Measurements from ENCODE around the gene PKDREJ.
"Not testable (repeated sequence)": the region's sequence is repeated elsewhere in the genome, so short reads cannot be mapped to it uniquely, and the experiment has no call there.

PKDREJ gene

GRCh38 chr22:46287873-46288751, 25.0 kb upstream of the PKDREJ start:
- DNase-seq, result no peak

DNA sequence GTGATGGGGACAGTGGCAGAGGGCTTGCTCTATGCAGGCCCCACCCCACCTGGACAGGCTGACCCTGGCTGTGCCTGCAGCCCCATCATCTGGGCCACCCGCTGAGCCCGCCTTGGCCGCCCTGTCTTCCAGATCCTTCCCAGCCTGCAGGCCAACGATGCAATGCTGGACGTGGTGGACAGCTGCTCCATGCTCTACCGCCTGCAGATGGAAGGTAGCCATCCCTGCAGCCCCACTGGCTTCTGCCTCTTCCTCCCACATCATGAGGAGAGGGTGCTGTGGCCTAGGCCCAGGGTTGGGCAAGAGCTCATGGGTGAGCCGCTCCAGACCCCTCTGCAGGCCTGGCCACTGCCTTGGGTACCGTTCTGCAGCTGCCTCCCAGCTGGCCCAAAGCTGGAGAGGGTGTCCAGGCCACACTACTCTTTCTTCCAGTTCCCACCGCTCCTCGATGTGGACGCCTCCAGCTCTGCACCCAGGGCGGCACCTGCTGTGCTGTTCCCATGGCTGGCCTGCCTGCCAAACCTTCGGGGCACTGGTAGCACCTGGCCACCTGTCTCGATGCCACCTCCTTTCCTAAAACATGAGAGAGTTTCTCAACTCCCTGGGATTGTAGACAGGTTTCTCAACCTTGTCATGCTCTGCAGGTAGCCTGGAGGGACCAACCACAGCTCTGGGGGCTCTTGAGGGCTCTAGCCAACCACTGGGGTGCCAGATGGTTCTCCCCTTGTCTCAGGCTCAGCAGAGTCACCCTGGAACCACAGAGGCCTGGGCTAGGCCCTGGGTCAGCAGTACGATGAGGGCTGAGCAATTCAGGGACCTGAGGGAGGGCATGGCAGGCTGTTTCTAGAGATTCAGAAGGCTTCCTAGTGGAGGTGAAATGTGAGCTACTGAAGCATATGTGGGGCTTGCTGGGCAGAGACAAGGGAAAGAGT, 24.1 kb upstream of the PKDREJ start:
- DNase-seq, result no peak

GRCh38 chr22:46286006-46286405, 22.9 kb upstream of the PKDREJ start:
- no peak for DNase-seq

DNA sequence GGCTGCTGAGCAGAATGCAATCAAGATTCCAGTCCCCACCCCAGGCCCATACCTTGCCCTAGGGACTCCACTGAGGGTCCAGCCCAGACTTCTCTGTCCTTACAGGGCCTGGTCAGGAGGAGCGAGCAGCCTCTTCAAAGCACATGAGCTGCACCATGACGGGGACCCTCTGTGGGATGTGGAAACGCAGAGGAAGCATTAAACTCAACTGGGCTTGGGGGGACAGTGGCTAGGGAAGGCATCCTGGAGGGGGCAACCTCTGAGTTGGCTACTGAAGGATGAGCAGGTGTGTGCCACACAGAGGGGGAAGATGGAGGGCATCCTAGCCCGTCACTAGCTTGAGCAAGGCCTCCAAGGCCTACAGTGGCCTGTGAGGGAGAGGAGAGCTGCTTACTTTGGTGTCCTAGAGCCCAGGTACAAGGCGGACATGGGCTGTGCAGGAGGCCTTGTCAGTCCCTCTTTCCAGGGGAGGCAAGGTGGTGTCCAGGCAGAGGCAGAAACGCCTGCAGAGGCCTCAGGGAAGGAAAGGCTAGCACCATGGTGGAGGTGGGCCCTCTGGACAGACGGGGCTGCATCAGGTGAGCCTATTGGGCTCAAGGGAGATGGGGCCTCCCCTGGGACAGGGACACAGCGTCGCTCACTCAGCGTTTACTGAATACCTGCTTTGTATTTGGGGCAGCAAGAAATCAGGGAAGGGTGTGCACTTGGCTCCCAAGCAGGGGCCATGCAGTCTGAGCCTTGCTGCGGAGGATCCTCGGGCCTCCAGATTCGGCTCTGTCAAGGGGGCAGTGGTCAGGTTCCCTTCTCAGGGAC, 18.9 kb upstream of the PKDREJ start:
- no peak for DNase-seq

DNA sequence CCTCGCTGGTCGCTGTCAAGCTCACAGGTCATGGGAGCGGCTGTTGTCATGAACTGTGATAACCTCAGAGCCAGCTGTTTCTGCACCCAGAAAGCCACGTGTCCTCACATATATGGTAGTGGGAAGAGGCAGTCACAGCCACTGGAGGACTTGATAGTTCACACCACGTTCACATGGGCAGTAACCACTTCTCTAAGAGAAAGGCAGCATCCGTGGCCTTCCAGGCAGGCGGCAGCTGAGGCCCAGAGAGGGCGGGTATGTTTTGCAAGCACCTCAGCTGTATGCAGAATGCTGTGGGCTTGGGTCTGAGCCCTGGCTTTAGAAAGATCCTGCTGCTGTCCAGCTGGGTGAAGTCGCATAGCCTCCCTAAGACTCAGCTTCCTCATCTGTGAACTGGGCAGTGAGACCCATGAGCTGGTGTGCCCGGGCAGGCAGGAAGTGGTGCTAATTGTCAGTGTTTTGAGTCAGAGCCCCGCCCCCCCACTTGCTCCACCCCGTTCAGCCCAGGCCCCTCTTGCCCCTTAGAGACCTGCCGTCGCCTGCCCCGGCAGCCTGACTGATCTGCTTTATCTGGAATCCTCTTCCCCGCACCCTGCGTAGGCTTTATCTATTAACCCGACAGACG, 18.0 kb upstream of the PKDREJ start:
- no peak for DNase-seq

GRCh38 chr22:46280063-46280817, 17.1 kb upstream of the PKDREJ start:
- DNase-seq, result no peak

DNA sequence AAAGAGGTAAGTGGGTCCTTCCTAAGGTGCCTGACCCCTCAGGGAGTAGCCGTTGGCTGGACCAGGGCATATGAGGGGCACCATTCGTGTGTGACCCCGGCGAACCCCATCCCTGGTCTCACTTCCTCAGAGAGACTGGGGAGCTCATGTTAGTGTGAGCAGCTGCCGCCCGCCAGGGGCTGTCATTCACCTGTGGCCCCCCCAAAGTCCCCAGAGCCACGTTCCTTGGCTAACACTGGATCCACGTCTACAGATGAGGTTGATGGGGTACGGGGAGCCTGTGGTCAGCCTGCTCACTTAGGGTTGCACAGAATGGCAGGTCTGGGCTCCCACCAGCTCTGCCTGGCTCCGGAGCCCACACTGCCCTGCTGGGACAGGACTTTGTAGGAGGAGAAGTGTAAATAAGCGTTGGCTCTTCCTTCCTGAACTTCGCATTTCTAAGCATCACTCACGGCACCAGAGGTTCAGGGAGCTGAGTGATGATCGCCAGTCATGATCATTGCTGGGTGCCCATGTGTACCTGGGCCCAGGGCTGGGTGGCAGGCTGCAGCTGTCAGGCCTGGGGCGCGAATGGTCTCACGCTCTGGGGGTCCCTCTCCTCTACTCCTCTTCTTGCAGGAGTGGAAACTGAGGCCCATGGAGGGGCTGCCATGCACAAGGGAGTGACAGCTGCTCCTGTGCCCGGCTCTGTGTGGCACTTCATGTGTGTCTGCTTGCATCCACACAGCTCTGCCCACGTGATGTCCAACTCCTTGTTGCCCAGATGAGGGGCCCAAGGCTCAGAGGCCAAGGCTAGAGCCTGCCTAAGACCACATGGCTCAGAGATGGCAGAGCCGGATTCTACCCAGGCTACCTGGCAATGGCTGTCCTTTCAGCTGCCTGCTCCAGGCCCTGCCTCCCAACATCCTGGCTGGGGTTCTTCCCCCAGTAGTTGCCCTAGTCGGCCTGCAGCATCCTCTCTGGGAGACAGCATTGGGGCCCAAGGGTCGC, 15.8 kb upstream of the PKDREJ start:
- DNase-seq, result no peak

GRCh38 chr22:46276563-46276962, 13.4 kb upstream of the PKDREJ start:
- no peak for DNase-seq

- no peak for DNase-seq
These were observed 12.4 kb upstream of the PKDREJ start for GRCh38 chr22:46275455-46276122.

- no peak for DNase-seq
These were observed 11.2 kb upstream of the PKDREJ start for GRCh38 chr22:46274381-46274780.

GRCh38 chr22:46273432-46274148, 10.4 kb upstream of the PKDREJ start:
- no peak for DNase-seq

GRCh38 chr22:46272762-46273431, 9.8 kb upstream of the PKDREJ start:
- no peak for DNase-seq

GRCh38 chr22:46272196-46272595, 9.1 kb upstream of the PKDREJ start:
- DNase-seq, result no peak

DNA sequence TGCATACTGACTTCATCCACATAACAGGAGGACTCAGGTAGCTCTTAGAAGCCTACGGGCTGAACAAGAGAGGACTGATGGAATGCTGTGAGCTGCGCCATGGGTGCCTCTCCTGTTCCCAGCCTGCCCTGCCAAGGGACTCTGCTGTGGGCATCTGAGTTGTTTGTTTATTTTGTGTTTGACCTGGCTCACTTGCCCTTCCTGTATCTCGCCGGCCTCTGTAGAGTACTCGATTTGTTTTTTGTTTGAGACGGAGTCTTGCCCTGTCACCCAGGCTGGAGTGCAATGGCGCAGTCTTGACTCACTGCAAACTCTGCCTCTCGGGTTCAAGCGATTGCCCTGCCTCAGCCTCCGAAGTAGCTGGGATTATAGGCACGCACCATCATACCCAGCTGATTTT, 6.4 kb upstream of the PKDREJ start:
- no peak for DNase-seq

DNA sequence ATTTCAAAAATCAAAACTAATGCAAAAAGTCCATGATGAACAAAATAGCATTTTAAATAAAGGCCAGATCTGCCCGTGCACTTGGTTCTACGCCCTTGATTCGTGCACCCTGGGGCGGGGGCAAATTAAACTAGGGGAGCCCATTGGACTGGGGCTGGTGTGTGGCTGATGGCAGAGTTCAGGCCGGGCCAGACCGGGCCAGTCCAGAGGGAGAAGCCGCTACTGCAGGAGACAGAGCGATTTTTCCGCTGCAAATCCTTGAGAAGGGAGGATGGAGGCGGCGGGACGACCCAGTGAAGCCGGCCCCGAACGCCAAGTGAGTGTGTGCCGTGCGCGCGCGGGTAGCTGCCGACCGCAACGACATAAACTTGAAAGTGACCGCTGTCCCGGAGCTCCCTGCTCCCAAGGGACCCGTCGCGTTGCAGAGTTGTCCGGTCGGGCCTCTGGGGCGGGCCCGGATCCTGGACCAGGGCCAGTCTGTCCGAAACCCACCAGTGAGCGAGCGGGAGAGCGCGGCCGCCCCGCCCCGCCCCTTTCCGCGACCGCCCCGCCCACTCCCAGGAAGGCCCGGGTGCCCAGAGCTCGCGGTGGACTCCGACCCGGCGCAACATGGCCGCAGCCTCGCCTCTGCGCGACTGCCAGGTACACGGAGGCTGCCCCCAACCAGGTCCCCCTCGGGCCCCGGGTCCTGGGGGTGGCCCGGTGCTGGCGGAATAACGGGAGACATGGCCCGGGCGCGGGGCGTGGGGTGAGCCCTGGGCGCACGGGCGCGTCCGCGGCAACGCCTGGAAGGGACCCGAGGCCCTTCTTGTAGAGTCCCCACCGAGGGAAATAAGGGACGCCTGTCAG, 4.5 kb upstream of the PKDREJ start, which contains the start of gene TTC38:
TSS of gene TTC38 (plus strand) at position 578 of the 849 bp plus-strand sequence. CDS start at position 610, 32 bp downstream.
- peak; percentile 31 for DNase-seq

DNA sequence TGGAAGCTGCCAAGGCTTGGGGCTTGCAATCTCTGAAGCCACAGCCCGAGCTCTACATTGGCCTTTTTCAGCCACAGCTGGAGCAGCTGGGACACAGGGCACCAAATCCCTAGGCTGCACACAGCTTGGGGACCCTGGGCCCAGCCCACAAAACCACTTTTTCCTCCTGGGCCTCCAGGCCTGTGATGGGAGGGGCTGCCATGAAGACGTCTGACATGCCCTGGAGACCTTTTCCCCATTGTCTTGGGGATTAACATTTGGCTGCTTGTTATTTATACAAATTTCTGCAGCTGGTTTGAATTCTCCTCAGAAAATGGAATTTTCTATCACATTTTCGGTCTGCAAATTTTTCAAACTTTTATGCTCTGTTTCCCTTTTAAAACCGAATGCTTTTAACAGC, 2.5 kb upstream of the PKDREJ start:
- DNase-seq, result not testable (repeated sequence)

GRCh38 chr22:46264520-46264919, 1.4 kb upstream of the PKDREJ start:
- DNase-seq, result not testable (repeated sequence)

Data from NCI-H774 (cell line).